Endometrial microvascular endothelial cells (primary cell): Measurements from ENCODE around the gene TRAF6. TPM values are rescaled to one million over a fixed set of nuclear protein-coding genes. Genes with fewer than 3 reads are reported as not detected.
"Not testable (repeated sequence)": the region's sequence is repeated elsewhere in the genome, so short reads cannot be mapped to it uniquely, and the experiment has no call there.

ENCODE experiments used
- in situ Hi-C: cut with HindIII; loops from 2 replicates; pipeline ENCODE4 v1.10.0; 2017; ENCODE audit warnings: low sequenced_read_pairs, low pct_unique_long_range_greater_than_20kb; ENCODE audit errors: inconsistent ontology term
- total RNA-seq: library from RNA; depleted of rRNA; stranded (reverse); fragments of >200 nt; gene quantifications from one replicate; pipeline ENCODE4 v1.2.3, GENCODE V29; 2015; ENCODE audit errors: inconsistent ontology term

Gene TRAF6
- total RNA-seq: 9.4 TPM

GRCh38 chr11:36509694-36510593, at the start of gene TRAF6:
Gene TRAF6, minus strand, starts transcription at chr11:36510272. Its CDS starts 8,757 bp downstream, at chr11:36501515.
- in situ Hi-C loops: no loop called here

- in situ Hi-C loops: no loop called here
Measured at GRCh38 chr11:36558571-36559413, 48.7 kb upstream of the TRAF6 start.

GRCh38 chr11:36557991-36558390, 47.9 kb upstream of the TRAF6 start:
- in situ Hi-C loops: no loop called here

DNA sequence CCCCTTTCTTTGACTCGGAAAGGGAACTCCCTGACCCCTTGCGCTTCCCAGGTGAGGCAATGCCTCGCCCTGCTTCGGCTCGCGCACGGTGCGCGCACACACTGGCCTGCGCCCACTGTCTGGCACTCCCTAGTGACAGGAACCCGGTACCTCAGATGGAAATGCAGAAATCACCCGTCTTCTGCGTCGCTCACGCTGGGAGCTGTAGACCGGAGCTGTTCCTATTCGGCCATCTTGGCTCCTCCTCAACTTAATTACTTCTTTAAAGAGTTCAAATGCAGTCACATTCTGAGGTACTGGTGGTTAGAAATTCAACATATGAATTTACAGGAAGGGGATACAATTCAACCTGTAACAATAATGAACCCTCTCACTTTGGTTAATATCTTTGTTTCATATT, 47.3 kb upstream of the TRAF6 start:
- in situ Hi-C loops: not testable (repeated sequence)

DNA sequence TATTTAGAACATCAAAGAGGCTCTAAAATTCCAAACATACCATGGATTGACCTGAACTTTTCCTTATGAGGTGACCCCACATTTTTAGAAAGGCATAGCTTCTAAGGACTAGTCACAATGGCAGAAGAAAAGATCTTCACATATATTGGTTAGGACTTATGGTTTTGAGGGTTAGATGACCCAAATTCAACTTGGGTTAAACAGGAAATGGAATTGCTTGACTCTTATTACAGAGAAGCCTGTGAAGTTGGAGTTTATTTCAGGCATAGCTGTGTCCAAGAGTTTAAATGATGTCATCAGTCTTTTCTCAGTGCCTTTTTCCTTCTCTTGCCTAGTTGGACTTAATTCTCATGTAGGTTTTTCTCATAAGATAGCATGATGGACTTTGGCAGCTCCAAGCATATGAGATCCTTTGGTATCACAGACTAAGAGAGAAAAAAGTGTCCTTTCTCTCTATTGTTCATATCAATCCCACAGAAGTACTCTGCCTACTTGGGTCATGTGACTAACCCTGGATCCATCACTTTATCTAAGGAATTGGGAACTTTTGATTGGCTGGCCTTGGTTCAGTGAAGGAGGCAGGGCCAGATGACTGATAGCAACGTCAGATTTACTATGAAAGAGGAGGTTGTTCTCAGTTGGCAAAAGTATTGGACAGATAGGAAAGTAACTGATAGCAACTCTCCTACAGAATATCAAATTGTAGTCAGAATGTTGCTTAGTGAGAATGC, 40.5 kb upstream of the TRAF6 start:
- in situ Hi-C loops: no loop called here

- in situ Hi-C loops: no loop called here
Measured at GRCh38 chr11:36540998-36541397, 30.9 kb upstream of the TRAF6 start.

DNA sequence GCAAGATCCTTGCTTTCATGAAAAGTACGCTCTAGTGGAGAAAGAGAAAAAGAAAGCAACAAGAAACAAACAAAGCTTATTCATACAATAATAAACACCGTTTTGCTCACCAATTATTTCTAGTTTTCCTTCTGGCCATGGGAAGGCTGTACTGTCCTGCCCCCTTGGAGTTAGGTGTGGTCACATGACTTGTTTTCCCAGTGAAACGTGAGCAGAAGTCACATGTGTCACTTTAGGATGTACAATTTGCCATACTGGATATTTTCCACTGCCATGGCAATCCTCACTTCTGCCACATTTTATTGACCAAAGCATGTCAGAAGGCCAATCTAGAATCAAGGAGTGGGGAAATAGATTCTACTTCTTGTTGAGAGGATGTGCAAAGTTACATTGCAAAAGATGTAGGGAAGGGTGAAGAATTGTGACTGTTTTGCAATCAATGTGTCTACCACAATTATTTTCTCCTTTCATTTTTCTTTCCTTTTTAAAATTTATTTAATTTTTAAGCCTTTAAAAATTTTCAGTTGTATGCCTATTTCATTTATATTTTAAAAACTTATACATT, 24.3 kb upstream of the TRAF6 start:
- in situ Hi-C loops: no loop called here

DNA sequence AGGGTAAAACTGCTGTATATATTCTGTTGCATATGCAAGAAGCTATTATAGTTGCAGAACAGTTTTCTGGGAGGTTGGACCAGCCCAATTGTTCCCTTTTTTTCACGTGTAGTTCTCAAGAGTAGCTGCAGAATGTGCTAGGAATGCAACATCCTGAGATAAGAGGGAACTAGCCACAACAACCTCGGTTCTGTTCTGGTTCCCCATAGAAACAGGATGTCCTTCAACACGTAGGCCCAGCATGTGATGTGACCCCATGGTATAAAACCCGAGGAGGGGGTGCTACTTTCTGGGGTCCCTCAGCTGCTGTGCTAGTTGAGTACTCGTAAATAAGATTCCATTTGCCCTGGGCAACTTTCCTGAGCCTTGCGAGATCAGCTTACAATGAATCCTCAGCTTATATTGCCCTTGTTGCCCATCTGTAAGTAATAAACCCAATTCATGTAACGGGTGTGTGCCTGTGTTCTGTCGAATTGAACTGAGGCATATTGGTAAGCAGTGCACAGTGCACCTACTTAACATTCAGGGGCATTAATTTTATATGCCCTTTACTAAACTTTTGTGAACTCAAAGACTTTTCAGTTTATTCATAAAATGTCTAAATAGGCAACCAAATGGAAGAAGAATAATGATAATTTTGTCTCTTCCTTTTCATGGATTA, 23.0 kb upstream of the TRAF6 start:
- in situ Hi-C loops: no loop called here

- in situ Hi-C loops: no loop called here
Measured at GRCh38 chr11:36530840-36531239, 20.8 kb upstream of the TRAF6 start.

DNA sequence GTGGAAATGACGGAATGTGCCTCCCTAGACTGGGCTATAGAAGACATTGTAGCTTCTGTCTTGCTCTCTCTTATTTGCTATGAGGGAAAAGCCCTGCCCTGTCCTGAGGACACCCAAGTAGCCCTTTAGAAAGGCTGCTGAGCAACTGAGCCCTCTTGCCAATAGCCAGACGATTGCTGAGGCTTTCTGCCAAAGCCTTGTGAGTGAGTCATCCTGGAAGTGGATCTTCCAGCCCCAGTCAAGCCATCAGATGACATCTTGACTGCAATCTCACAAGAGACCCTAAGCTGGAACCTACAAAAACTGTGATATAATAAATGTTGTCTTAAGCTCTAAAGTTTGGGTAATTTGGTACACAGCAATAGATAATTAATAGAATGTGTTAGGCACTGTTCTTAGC, 3.9 kb upstream of the TRAF6 start:
- in situ Hi-C loops: no loop called here

DNA sequence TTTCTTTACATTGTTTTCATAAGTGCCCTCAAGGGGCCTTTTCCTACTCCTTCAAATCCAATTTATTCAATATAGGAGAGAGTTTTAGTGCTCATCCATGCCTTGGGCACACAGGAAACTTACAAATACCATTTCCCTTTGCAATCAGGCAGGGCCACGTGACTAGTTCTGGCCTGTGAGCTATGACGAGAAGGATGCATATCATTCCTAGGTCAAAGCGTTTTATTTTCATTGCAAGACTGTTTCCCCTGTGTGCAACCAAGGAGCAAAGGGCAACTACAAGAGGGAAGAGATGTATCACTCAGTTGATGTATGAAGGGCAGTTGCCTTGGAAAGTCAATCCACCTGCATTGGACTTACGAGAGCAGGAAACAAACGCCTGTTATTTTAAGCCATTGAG, 1.9 kb upstream of the TRAF6 start:
- in situ Hi-C loops: no loop called here

DNA sequence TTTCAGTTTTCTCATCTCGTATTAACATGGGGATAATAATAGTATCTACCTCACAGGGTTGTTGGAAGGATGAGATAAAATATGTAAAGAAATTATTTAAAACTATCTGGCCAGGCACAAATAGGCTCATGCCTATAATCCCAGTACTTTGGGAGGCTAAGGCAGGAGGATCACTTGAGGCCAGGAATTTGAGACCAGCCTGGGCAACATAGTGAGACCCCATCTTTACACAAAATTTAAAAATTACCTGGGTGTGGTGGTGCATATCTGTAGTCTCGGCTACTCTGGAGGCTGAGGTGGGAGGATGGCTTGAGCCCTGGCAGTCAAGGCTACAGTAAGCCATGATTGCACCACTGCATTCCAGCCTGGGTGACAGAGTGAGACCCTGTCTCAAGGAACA, 990 bp upstream of the TRAF6 start:
- in situ Hi-C loops: not testable (repeated sequence)

- in situ Hi-C loops: no loop called here
Measured at GRCh38 chr11:36510594-36510942, 496 bp upstream of the TRAF6 start.

DNA sequence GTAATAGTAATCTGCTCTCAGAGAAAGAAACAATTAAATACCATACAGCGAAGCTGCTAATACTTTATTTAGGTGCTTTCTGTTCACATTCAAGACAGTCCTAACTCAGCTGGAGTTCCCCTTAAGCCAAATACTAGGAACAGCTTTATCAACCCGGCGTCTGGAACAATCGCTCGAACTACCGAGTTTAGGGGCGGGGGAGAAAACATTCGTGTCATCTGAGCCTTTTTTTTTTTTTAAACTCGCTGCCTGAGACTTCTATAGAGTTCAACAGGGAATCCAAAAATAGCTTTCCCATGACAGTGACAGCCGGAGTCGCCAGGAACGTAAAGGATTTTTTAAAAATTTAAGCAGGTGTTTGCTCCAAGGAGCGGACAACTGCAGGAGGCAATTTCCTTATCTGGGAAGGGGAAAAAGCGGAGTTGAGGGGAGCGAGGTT, 852 bp downstream of the TRAF6 start:
- in situ Hi-C loops: no loop called here

- in situ Hi-C loops: no loop called here
Measured at GRCh38 chr11:36508743-36509142, 1.3 kb downstream of the TRAF6 start.

- in situ Hi-C loops: no loop called here
Measured at GRCh38 chr11:36507824-36508489, 2.1 kb downstream of the TRAF6 start.

- in situ Hi-C loops: no loop called here
Measured at GRCh38 chr11:36501236-36501635, 8.8 kb downstream of the TRAF6 start.

DNA sequence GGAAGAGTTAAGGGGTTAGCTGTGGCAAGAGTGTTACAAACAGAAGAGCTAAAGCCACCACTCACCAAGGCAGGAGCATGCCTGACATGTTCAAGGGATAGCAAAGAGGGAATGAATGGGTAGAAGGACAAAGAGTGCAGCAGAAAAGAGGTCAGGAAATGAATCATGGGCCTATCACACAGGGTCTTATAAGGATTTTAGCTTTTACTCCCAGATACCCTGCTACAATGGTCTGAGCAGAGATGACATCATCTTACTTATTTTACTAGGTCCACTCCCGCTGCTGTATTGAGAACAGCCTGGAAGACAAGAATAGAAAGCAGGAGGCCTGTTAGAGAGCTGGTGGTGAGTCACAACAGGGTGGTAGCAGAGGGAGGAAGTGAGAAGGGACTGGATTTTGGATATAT, 9.8 kb downstream of the TRAF6 start:
- in situ Hi-C loops: no loop called here
